Astrocyte of the spinal cord (primary cell): ENCODE results near the gene PLEKHJ1.
A peak's percentile ranks its signal among the peaks of the same experiment; 100 is the strongest.

ENCODE experiments used
- DNase-seq: peaks from one replicate; pipeline ENCODE4 v3.0.0; 2011; ENCODE audit warnings: low read depth, low spot score
- H3K4me3 ChIP-seq: 2 replicates; pipeline ENCODE4 v1.5.1; 2011; ENCODE audit warnings: low read depth, mild to moderate bottlenecking, low read length, moderate library complexity
- in situ Hi-C: cut with HindIII; loops from 2 replicates; pipeline ENCODE4 v1.10.0; 2017; ENCODE audit warnings: low sequenced_read_pairs
- TF ChIP-seq, protein P1 (sequence below): IDR thresholded peaks from 2 replicates; pipeline ENCODE4 v1.5.1; 2012; ENCODE audit warnings: low read depth, mild to moderate bottlenecking, low read length, inconsistent platforms

PLEKHJ1 gene

DNA sequence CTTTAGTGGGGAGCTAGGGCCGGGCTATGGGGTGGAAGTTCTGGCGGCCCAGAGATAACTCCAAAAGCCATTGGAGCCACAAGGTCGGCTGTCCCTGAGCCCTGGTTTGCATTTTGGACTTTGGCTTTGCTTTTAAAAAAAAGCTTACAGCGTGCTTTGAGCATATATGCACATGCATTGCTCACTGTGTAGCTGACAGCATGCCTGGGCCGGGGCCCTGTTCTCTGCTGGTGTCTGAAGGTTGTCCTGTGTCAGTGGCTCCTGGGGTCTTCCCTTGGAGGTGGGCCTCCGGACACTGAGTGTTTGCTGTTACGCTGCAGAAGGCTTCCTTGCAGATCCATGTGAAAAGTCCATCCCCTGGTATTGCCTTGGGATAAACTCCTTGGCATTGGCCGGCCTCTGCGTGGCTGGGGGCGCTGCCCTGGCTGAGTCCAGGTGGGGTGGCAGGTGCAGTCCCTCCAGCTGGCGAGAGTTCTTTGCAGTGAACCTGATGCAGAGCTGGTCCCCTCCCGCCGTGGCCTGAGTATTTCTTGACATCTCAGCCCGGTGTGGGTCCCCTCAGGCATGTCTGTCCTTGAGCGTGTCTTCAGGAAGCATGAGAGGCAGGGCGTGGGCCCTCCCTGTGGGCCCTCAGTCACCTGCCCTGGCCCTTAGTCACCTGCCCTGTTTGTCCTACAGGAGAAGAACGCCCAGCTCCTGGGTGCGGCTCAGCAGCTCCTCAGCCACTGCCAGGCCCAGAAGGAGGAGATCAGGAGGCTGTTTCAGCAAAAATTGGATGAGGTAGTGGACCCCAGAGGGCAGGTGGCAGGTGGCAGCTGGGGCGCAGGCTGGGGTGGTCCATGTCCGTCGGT, 23.0 kb downstream of the PLEKHJ1 start:
- TF ChIP-seq, protein P1, sequence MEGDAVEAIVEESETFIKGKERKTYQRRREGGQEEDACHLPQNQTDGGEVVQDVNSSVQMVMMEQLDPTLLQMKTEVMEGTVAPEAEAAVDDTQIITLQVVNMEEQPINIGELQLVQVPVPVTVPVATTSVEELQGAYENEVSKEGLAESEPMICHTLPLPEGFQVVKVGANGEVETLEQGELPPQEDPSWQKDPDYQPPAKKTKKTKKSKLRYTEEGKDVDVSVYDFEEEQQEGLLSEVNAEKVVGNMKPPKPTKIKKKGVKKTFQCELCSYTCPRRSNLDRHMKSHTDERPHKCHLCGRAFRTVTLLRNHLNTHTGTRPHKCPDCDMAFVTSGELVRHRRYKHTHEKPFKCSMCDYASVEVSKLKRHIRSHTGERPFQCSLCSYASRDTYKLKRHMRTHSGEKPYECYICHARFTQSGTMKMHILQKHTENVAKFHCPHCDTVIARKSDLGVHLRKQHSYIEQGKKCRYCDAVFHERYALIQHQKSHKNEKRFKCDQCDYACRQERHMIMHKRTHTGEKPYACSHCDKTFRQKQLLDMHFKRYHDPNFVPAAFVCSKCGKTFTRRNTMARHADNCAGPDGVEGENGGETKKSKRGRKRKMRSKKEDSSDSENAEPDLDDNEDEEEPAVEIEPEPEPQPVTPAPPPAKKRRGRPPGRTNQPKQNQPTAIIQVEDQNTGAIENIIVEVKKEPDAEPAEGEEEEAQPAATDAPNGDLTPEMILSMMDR, result no peak
- in situ Hi-C loops, result no loop called here

DNA sequence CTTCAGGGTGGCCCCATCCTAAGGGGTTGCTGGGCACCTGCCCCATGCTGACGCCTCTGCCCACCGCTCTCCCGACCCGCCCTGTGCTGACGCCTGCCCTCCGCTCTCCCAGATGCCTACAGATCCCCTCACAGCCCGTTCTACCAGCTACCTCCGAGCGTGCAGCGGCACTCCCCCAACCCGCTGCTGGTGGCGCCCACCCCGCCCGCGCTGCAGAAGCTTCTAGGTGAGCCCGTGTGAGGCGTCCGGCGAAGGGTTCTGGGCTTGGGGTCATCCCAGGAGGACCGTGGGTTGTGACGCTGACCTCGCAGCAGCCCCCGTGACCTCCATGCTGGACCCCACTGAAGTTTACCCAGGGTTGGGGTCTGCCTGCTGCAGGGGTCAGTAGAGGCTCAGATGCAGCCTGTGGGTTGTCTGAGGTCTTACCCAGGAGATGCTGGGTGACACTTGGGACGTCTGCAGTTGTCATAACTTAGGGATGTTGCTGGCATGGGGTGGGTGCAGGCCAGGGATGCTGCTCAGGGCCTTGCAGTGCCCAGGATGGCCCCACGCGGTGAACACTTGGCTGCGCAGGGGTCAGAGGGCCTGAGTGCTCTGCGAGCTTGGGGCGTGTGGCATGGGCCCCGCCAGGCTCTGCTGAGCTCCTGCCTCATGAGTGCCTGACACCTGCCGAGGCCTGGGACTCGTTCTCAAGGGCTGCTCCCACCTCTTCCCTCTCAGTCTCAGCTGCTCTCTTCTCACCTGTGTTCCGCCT, 25.0 kb downstream of the PLEKHJ1 start:
- TF ChIP-seq, protein P1, result no peak
- DNase-seq, result no peak
- in situ Hi-C loops, result no loop called here
- no peak overlapping the region for H3K4me3 ChIP-seq

More for the DNA sequence above, 23.0 kb downstream of the PLEKHJ1 start:
- no peak for DNase-seq
- H3K4me3 ChIP-seq, result no peak overlapping the region

DNA sequence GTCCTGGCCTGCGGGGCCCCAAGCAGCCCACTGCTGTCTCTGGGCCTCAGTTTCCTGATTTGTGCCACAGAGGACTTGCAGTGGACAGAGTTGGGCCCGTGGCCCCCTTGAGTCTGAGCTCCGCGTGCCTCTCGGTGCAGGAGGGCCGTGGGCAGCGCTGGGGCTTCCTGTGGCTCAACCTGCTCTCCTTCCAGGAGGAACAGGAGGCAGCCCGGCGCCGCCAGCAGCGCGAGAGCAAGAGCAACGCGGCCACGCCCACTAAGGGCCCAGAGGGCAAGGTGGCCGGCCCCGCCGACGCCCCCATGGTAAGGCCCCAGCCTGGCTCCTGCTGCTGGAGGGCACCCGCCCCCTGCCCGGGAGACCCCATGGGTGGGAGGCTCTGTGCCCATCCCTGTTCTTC, 25.9 kb downstream of the PLEKHJ1 start:
- no peak for DNase-seq
- no peak overlapping the region for H3K4me3 ChIP-seq
- in situ Hi-C loops, result no loop called here
- TF ChIP-seq, protein P1, result no peak

DNA sequence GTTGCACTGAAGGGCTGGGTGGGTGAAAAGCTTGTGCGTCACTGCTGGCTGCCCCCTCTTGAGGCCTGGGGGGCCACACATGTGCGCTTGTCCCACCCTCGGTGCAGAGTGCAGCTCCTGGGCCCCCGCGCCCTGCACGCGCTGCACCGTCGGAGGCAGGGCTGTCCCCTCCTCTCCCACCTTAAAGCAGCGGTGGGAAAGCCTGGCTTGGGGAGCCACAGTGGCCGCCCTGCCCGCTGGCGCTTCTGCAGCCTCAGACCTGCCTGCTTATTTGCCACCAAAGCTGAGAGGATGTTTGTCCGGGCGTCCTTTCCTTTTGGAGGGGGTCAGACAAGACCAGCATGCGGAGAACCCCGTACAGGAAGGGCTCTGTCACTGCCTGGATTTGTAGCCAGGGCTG, 26.7 kb downstream of the PLEKHJ1 start:
- TF ChIP-seq, protein P1, result no peak
- H3K4me3 ChIP-seq, result no peak overlapping the region
- in situ Hi-C loops, result no loop called here
- DNase-seq, result no peak

DNA sequence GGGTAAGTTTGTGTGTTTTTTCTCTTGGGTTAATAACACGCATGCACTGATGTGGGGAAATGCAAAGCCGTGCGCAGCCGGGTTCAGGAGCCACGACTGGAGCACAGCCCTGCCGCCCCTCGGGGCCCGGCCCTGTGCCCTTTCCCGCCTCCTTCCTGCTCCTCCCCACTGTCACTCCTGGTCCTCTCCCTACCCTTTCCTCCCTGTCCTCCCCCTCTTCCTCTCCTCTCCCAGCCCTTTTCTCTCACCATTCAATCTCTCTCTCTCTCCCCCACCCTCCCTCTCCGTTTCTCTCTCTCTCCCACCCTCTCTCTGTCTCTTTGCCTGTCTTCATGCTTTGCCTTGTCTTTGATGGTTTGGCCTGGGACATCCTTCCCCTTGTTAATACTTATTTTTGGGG, 27.2 kb downstream of the PLEKHJ1 start:
- no peak for DNase-seq
- in situ Hi-C loops, result no loop called here
- TF ChIP-seq, protein P1, result no peak
- H3K4me3 ChIP-seq, result no peak overlapping the region

DNA sequence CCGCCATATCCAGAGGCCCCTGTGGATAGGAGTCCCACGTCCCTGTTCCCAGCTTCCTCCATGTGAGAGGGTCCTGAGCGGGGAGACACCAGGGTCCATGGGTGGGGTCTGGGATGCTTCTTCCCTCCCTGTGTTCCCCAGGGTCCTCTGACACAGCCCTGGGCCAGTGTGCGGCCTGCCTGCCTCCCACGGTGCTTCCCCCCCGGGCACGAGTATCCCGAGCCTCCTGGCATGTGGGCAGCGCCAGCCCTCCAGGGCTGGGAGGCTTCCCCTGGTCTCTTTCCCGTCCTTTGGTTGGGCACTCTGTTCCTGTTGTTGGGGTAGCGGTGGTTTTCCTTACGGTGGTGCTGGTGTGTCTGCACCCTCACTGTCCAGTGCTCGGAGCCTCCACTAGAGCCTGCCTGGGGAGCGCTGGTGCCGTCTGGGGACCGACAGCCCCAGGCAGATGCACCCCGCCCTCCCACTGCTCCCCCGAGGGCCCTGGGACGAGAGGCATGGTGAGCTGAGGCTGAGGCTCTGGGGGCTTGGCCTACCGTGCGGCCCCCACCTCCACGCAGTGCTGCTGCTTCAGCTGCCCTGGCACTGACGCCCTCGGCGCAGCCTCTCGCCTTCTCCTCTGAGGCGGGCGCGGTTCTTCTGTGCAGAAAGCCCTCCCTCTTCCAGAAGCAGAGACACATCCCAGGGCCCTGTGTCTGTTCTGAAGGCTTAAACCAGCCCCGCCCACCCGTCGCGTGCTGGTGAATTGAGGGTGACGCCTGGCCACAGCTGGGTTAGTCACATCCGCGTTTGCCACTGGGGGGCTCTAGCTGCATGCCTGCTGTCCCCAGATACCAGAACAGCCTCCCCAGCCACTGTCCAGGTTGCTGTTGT, 27.9 kb downstream of the PLEKHJ1 start:
- DNase-seq, result peak; percentile 50
- in situ Hi-C loops, result no loop called here
- TF ChIP-seq, protein P1, result peak; percentile 17
- no peak overlapping the region for H3K4me3 ChIP-seq
